Esophagus muscularis mucosa (tissue), 3 donors: Measurements from ENCODE around the gene CFAP70.

Experiments used
- CTCF ChIP-seq, 3 experiments: fragments of 200-600 bp in 2 of 3; fragments of 450-650 bp in 1 of 3; sonication (generic) in 2 of 3; IDR thresholded peaks; one replicate each; pipeline ENCODE4 v1.5.1; 2017 to 2019; ENCODE audit warnings: antibody characterized with exemption in 3 of 3, mild to moderate bottlenecking in 2 of 3, moderate library complexity in 1 of 3
- EP300 ChIP-seq: sonication (generic); formaldehyde crosslinking; IDR thresholded peaks from one replicate; pipeline ENCODE4 v1.6.1; 2017; ENCODE audit warnings: antibody characterized with exemption

- no peak for TF ChIP-seq EP300
- TF ChIP-seq CTCF (IDR thresholded peaks at IDR 0.05): no peak
Measured at GRCh38 chr10:73211106-73211811, 147.4 kb downstream of the CFAP70 start.
